ENCODE measurements around the gene RAD9A.

RAD9A gene

GRCh38 chr11:67429038-67429668 is 37.4 kb downstream of the RAD9A start:
- ATAC-seq = no peak

- no peak for ATAC-seq
Measured at GRCh38 chr11:67429722-67430121, 37.9 kb downstream of the RAD9A start.

- no peak for ATAC-seq
Measured at GRCh38 chr11:67431346-67432249, 39.8 kb downstream of the RAD9A start.

GRCh38 chr11:67432655-67433349 is 41.0 kb downstream of the RAD9A start:
- ATAC-seq = no peak

- ATAC-seq = no peak
Measured at GRCh38 chr11:67433536-67434394, 42.0 kb downstream of the RAD9A start.

- ATAC-seq = no peak
Measured at GRCh38 chr11:67434395-67434881, 42.7 kb downstream of the RAD9A start.

GRCh38 chr11:67435031-67435726 is 43.4 kb downstream of the RAD9A start:
- ATAC-seq = no peak

- ATAC-seq = peak in 1 of 2 donors; percentile 0
Measured at GRCh38 chr11:67435727-67436458, 44.1 kb downstream of the RAD9A start.

GRCh38 chr11:67436459-67437081 is 44.8 kb downstream of the RAD9A start:
- ATAC-seq = peak; percentile 35 to 40

GRCh38 chr11:67437082-67437808 is 45.5 kb downstream of the RAD9A start, which contains the start of gene PTPRCAP:
Gene PTPRCAP, minus strand, starts transcription at chr11:67437682. Its CDS starts 63 bp downstream, at chr11:67437619.
- peak; percentile 27 to 33 for ATAC-seq

- no peak for ATAC-seq
Measured at GRCh38 chr11:67437809-67438157, 46.0 kb downstream of the RAD9A start.

GRCh38 chr11:67438158-67438902 is 46.5 kb downstream of the RAD9A start:
- ATAC-seq = peak; percentile 54 to 61

- ATAC-seq = no peak
Measured at GRCh38 chr11:67439321-67440228, 47.8 kb downstream of the RAD9A start.

- no peak for ATAC-seq
Measured at GRCh38 chr11:67440229-67441097, 48.7 kb downstream of the RAD9A start.

- ATAC-seq = no peak
Measured at GRCh38 chr11:67441098-67441563, 49.3 kb downstream of the RAD9A start.

GRCh38 chr11:67441731-67442351 is 50.1 kb downstream of the RAD9A start:
- no peak for ATAC-seq

All from activated CD4-positive, CD25-positive, alpha-beta regulatory T cell treated with anti-CD3 and anti-CD28 coated beads, Interleukin-2, amount 50 U/mL, for 24 hours (primary cell).